HUES6 (cell line): Measurements from ENCODE around the gene TBCD.
A peak's percentile ranks its signal among the peaks of the same experiment; 100 is the strongest.

Experiments
- H3K27ac ChIP-seq: 2 replicates; pipeline ENCODE4 v1.7.0; 2013; ENCODE audit warnings: low read depth, mild to moderate bottlenecking, low read length, inconsistent platforms
- H3K27me3 ChIP-seq: 2 replicates; pipeline ENCODE4 v1.6.1; 2013; ENCODE audit warnings: low read length; ENCODE audit not compliant: control insufficient read depth, insufficient read depth
- H3K36me3 ChIP-seq: 2 replicates; pipeline ENCODE4 v1.6.1; 2013; ENCODE audit warnings: low read length; ENCODE audit not compliant: control insufficient read depth, insufficient read depth
- H3K4me1 ChIP-seq: 2 replicates; pipeline ENCODE4 v1.6.1; 2013; ENCODE audit warnings: low read length; ENCODE audit not compliant: control insufficient read depth, insufficient read depth
- H3K4me3 ChIP-seq: 2 replicates; pipeline ENCODE4 v1.5.1; 2013; ENCODE audit warnings: low read depth, low read length
- H3K9ac ChIP-seq: one replicate; pipeline ENCODE4 v1.6.1; 2013; ENCODE audit warnings: mild to moderate bottlenecking, low read length
- H3K9me3 ChIP-seq: 2 replicates; pipeline ENCODE4 v1.6.1; 2013; ENCODE audit warnings: low read depth, low read length; ENCODE audit not compliant: control insufficient read depth, insufficient read depth

The TBCD gene

DNA sequence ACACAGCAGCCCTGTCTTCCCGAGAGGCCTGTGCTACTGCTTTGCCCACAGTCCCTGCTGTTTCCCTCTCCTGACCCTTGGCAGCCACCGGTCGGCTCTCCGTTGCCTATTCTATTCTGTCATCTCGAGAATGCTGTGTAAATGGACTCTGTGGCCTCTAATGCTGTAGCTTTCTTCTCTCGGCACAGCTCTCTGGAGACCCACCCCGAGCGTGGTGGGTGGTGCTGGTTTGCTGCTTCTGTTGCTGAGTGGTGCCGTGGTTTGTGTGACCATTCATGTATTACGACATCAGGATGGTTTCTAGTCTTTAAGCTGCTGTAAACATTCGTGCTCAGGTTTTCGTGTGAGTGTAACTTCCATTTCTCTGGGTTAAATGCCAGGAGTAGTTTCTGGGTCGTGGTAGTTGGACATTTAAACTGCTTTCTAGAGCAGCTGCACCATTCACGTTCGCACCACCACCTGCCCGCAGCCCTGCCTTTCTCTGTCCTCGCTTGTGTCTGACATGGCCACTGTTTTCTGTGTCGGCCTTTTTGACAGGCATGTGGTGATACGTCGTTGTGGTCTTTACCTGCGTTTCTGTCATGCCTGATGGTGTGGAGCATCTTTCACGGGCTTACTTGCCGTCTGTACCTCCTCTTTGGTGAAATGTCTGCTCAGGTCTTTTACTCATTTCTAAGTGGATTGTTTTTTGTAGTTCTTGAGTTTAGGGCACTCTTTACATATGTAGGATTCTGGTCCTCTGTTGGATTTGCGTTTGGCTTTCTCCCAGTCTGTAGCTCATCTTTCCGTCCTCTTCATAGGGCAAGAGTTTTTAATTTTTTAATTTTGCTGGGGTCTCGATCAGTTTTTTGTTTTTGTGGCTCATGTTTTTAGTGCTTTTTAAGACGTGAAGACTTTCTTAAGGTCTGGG is 135.6 kb downstream of the TBCD start:
- H3K27me3 ChIP-seq: no peaks in the 10 kb centered on the region
- peaks cover 24% of the 10 kb centered on the region for H3K4me1 ChIP-seq
- peaks cover 46% of the 10 kb centered on the region for H3K36me3 ChIP-seq
- no peak overlapping the region for H3K27ac ChIP-seq
- H3K9ac ChIP-seq: no peak overlapping the region
- no peak overlapping the region for H3K4me3 ChIP-seq
- H3K9me3 ChIP-seq: no peaks in the 10 kb centered on the region

DNA sequence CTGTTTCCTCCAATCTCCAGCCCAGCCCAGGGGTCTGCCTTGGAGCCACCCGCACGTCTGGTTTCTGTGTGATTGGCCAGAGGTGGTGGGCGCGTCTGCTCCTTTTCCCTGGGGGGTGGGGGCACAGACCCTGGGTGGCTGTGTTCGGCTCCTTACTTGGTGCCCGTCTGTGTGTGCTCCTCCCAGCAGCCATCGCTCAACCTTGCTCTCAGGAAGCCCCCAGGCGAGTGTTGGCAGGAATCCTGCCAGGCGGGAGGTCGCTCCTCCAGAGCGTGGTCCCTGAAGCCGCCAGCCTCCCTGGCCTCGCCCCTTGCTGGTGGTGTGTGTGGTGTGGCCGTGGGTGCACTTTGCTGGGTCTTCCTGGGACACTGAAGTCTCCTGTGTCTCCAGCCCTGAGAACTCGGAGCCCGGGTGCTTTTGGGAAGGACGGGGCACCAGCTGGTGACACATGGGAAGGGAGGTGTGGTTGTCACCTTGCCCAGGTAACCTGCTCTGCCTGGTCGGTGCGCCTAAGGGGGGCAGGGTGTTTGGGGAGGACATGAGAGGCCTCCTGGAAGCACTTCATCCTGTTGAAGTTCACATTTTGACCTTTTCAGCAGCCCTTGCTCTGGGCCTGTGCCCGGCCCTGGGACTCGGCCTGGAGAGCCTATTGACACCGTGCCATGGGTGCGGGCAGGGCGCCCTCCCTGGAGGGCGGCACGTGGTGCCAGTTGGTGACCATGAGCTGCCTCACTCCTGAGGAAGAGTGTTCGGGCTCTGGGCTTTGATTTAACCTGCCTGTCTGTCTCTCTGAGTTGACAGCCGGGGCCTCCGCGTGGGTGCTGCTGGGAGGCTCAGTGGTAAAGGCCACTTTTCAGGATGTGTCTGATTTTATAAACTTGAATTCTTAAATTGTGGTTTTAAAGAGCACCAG is 137.0 kb downstream of the TBCD start:
- Histone ChIP-seq H3K4me1 (peaks cover 23% of the 10 kb centered on the region), H3K9me3 (no peaks in the 10 kb centered on the region), H3K27ac (peak overlapping the region; percentile 69), H3K9ac (no peak overlapping the region), H3K27me3 (no peaks in the 10 kb centered on the region), H3K36me3 (peaks cover 51% of the 10 kb centered on the region), H3K4me3 (no peak overlapping the region)

- Histone ChIP-seq H3K27me3 (no peaks in the 10 kb centered on the region), H3K9ac (no peak overlapping the region), H3K4me3 (no peak overlapping the region), H3K36me3 (peaks cover 52% of the 10 kb centered on the region), H3K27ac (peak overlapping the region; percentile 69), H3K9me3 (no peaks in the 10 kb centered on the region), H3K4me1 (peaks cover 23% of the 10 kb centered on the region)
Observed at GRCh38 chr17:82889496-82890338, 137.9 kb downstream of the TBCD start.

DNA sequence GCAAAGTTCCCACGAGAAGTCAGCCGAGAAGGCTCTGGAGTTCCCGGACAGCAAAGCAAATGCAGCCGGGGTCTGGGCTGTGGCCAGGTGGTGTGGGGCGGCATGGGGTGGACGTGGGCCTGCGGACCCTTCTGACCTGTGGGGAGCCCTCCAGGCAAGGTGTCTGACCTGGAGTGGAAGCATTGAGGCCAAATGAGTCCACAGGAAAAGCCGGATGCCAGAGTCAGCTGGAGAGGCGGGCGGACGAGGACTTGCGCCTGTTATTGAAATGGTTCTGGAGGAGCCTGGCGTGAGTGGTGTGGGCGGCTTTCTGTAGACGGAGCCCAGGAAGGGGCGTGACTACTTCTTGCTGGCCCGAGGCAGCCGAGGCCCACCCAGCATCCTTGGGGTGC is 138.5 kb downstream of the TBCD start:
- Histone ChIP-seq H3K4me3 (no peak overlapping the region), H3K27me3 (no peaks in the 10 kb centered on the region), H3K4me1 (peaks cover 23% of the 10 kb centered on the region), H3K27ac (peak overlapping the region; percentile 69; the same call in 1 of the 2 replicates), H3K9ac (no peak overlapping the region), H3K36me3 (peaks cover 53% of the 10 kb centered on the region), H3K9me3 (no peaks in the 10 kb centered on the region)

DNA sequence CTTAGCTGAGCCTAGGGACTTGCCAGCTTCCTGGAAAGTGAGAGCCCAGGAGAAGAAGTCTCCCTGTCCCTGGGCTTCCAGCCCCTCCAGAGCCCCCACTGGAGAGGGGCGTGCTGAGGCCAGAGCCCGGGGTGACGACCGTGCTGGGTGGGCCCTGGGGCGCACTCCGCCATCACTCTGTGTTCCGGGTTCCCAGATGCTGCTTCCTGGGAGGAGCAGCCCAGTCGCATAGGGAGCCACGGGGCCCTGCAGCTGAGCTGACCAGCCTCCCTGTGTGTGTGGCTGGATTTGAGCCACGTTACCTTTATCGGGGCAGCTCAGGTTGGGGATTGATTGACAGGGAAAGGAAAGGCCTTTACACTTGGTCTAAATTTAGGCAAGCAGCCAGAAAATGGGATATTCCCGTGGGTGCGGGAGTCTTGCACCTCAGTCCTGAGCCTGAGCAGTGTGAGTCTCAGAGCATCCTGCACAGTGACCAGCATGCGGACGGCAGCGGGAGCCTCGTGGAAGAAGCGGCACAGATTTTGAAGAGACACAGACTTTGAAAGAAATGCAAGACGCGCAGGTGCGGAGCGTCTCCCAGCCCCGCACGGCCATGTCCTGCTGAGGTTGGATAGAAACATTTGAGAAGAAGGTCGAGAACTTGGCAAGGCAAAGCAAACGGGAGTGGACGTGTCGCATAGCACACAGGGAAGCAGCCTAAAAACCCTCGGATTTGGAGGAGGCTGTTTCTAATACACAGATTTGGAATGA is 139.2 kb downstream of the TBCD start:
- peaks cover 20% of the 10 kb centered on the region for H3K4me1 ChIP-seq
- no peaks in the 10 kb centered on the region for H3K27me3 ChIP-seq
- no peaks in the 10 kb centered on the region for H3K9me3 ChIP-seq
- H3K9ac ChIP-seq: no peak overlapping the region
- H3K27ac ChIP-seq: no peak overlapping the region
- H3K4me3 ChIP-seq: no peak overlapping the region
- H3K36me3 ChIP-seq: peaks cover 58% of the 10 kb centered on the region

GRCh38 chr17:82891911-82892310 is 140.0 kb downstream of the TBCD start:
- no peak overlapping the region for H3K9ac ChIP-seq
- H3K27me3 ChIP-seq: no peaks in the 10 kb centered on the region
- no peak overlapping the region for H3K4me3 ChIP-seq
- H3K27ac ChIP-seq: no peak overlapping the region
- H3K36me3 ChIP-seq: peaks cover 57% of the 10 kb centered on the region
- no peaks in the 10 kb centered on the region for H3K9me3 ChIP-seq
- peaks cover 19% of the 10 kb centered on the region for H3K4me1 ChIP-seq

DNA sequence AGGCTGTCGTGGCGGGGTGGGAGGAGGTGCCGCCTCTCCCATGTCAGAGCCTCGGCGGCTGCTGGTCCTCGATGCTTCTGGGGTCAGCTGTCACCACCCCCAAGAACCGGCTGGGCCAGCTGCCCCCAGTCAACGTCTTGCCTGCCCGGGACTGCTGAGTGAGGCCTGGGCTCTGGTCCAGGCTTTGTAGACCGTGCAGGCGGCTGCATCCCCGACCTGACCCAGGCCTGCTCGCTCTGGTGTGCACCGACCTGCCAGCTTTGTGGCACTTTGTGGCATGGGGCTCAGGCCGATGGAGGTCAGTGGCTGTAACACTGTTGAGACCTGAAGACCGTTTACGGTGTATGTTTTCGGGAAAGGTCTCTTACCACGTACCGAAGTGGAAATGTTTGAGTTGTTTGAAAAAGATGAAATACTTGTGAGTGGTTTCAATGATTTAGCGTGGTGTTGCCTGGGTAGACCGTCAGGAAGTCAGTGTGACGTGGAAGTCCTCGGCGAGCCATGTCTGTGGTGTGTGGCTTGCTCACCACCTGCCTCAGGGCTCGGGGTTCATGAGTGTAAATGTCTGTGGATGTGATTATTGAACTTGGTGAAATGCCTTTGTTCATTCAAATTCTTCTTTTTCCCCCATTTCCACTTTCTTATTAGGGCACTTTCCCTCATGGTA is 141.2 kb downstream of the TBCD start:
- no peak overlapping the region for H3K9ac ChIP-seq
- no peak overlapping the region for H3K27ac ChIP-seq
- no peak overlapping the region for H3K4me3 ChIP-seq
- H3K27me3 ChIP-seq: no peaks in the 10 kb centered on the region
- H3K9me3 ChIP-seq: no peaks in the 10 kb centered on the region
- peaks cover 48% of the 10 kb centered on the region for H3K36me3 ChIP-seq
- H3K4me1 ChIP-seq: peaks cover 19% of the 10 kb centered on the region

DNA sequence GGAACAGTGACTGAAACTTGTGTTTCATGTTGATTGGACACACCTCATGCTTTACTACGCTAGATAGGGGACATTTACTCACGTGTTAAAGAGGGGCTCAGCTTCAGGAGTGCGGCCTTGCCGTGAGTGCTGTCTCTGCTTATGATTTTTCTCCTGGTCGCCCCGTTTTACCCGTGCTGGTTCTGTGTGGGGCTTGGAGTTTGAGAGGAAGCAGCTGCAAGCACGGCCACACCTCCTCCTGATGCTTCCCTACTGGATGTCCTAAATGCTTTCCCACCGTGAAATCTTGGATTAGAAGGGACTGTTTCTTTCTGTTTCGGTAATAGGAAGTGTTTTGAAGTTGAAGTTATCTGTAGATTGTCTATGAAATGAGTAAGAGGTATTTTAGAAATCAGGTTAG is 141.9 kb downstream of the TBCD start:
- H3K9me3 ChIP-seq: no peaks in the 10 kb centered on the region
- H3K4me1 ChIP-seq: peaks cover 12% of the 10 kb centered on the region; the same call in 1 of the 2 replicates
- no peaks in the 10 kb centered on the region for H3K27me3 ChIP-seq
- H3K27ac ChIP-seq: no peak overlapping the region
- H3K9ac ChIP-seq: no peak overlapping the region
- H3K4me3 ChIP-seq: no peak overlapping the region
- peaks cover 49% of the 10 kb centered on the region for H3K36me3 ChIP-seq

- H3K4me3 ChIP-seq: no peak overlapping the region
- 0 out of 2 replicates have a peak, but pooled peaks cover 6% of the 10 kb centered on the region for H3K4me1 ChIP-seq
- H3K9ac ChIP-seq: no peak overlapping the region
- no peaks in the 10 kb centered on the region for H3K27me3 ChIP-seq
- H3K9me3 ChIP-seq: no peaks in the 10 kb centered on the region
- peaks cover 54% of the 10 kb centered on the region for H3K36me3 ChIP-seq
- no peak overlapping the region for H3K27ac ChIP-seq
Observed at GRCh38 chr17:82894389-82894788, 142.5 kb downstream of the TBCD start.
